Right ventricle myocardium superior (tissue), 1 donor: Measurements from ENCODE around the gene C16orf87. TPM values are rescaled to one million over a fixed set of nuclear protein-coding genes. Genes with fewer than 3 reads are reported as not detected.
A peak's percentile ranks its signal among the peaks of the same experiment; 100 is the strongest.
"Not testable (repeated sequence)": the region's sequence is repeated elsewhere in the genome, so short reads cannot be mapped to it uniquely, and the experiment has no call there.

Source experiments
- ATAC-seq: fragments of 200-7000 bp; cut with Tn5 transposase; one replicate; pipeline ENCODE4 v1.9.1; 2020; ENCODE audit warnings: mild to moderate bottlenecking; ENCODE audit not compliant: poor library complexity
- DNase-seq: peaks from one replicate; pipeline ENCODE4 v3.0.0-alpha.2; 2020
- intact Hi-C: fragments of 100-400 bp; cut with DNase I; formaldehyde crosslinking; loops from one replicate; pipeline ENCODE4 v1.11.2; 2022
- long read RNA-seq: library from polyadenylated mRNA; unstranded; transcript quantifications from one replicate; pipeline ENCODE4 v2.0.0, GENCODE V29; 2021
- total RNA-seq: library from RNA; stranded (reverse); fragmentation: NEBNext Ultra II Directional; extraction: Animal tissue kit (Norgen Biotek cat#: 25700); gene quantifications from one replicate; pipeline ENCODE4 v1.2.1, GENCODE V29; 2021
- donor health status: DM: no; HTN: yes; CAD: no; lungs with severe emphysema.

The C16orf87 gene
- total RNA-seq: 12.9 TPM
- long read RNA-seq, full-length matches to known transcripts: 18 of 21 reads
- long read RNA-seq, partial matches to known transcripts: 0 of 21 reads
- long read RNA-seq, other reads (novel, unspliced or antisense): 3 of 21 reads

DNA sequence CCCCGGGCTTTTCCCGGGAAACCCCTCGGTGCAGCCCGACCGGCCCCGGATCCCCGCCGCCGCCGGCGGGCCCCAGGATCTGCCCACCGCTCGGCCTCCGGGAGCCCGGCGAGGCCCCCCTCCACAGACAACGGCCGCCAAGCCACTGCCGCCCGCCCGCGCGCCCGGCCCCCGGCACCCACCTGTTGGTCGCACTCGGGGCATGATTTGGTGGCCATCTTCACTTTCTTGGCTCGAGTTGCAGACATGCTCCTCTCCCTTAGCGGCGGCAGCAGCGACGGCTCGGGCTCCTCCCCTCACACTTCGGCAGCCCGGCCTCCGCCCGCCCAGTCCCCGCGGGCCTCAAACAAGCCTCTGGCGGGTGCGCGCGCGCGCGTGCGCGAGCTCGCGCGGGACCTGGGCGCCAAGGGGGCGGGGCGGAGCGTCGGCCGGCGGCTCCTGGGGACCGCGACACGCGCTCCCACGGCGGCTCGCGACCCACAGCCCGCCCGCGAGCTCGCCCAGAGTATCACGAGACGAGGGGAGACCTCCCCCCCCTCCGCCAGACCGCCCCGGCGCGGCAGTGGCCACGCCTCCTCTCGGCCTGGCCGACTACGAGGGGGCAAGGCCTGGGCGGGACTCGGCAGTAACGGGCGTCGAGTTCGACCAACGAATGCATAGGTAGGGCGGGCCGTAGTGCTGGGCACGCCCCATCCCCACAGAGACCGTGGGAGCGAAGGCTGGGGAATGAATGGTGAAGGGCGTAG is at the start of gene C16orf87:
Gene C16orf87 (minus strand): TSS at position 279 of the 746 bp plus-strand sequence. CDS start 31 bp downstream, at position 248.
- intact Hi-C loops: no loop called here
- ATAC-seq (peak; percentile 95), DNase-seq (peak; percentile 95)

GRCh38 chr16:46875243-46875642 is 44.3 kb upstream of the C16orf87 start:
- no peak for ATAC-seq

DNA sequence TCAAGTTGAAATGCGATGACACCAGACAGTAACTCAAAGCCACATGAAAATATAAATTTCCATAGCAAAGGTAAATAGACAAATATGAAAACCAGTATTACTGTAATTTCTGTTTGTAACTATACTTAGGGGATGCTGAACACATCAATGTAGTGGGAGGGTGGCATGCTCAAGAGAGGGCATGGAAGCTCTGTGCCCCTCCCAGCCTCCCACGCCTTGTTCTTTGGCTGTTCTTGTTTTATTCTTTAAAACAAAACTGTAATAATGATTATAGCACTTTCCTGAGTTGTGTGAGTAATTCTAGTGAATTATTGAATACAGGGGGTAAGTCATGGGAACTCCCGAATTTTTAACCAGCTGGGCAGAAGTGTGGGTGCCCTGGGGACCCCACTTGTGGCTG is 42.2 kb upstream of the C16orf87 start:
- no peak for DNase-seq
- ATAC-seq: no peak
- intact Hi-C loops: no loop called here

More at GRCh38 chr16:46875243-46875642, 44.3 kb upstream of the C16orf87 start:
- intact Hi-C loops: no loop called here
- DNase-seq: no peak

DNA sequence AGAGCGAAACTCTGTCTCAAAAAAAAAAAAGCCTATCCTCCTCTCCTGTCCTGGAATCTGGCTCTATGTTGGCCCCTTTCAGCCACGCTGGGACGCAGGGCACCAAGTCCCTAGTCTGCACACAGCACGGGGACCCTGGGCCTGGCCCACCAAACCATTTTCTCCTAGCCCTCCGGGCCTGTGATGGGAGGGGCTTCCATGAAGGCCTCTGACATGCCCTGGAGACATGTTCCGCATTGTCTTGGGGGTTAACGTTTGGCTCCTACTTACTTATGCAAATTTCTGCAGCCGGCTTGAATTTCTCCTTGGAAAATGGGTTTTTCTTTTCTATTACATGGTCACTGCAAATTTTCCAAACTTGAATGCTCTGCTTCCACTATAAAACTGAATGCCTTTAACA is 40.6 kb upstream of the C16orf87 start:
- intact Hi-C loops: no loop called here
- ATAC-seq (no peak), DNase-seq (no peak)

DNA sequence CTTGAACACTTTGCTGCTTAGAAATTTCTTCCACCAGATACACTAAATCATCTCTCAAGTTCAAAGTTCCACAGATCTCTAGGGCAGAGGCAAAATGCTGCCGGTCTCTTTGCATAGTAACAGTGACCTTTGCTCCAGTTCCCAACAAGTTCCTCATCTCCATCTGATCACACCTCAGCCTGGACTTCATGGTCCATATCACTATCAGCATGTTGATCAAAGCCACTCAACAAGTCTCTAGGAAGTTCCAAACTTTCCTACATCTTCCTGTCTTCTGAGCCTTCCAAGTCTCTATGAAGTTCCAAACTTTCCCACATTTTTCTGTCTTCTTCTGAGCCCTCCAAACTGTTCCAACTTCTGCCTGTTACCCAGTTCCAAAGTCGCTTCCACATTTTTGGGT is 37.9 kb upstream of the C16orf87 start:
- ATAC-seq, intact Hi-C loops: not testable (repeated sequence)

DNA sequence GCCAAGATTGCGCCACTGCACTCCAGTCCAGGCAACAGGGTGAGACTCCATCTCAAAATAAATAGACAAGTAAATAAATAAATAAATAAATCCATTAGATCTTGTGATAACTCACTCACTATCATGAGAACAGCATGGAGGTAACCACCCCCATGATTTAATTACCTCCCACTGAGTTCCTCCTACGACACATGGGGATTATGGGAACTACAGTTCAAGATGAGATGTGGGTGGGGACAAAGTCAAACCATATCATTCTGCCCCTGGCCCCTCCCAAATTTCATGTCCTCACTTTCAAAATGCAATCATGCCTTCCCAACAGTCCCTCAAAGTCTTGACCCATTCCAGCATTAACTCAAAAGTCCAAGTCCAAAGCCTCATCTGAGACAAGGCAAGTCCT is 36.5 kb upstream of the C16orf87 start:
- intact Hi-C loops, ATAC-seq, DNase-seq: not testable (repeated sequence)

More for the DNA sequence above, 37.9 kb upstream of the C16orf87 start:
- DNase-seq: not testable (repeated sequence)

DNA sequence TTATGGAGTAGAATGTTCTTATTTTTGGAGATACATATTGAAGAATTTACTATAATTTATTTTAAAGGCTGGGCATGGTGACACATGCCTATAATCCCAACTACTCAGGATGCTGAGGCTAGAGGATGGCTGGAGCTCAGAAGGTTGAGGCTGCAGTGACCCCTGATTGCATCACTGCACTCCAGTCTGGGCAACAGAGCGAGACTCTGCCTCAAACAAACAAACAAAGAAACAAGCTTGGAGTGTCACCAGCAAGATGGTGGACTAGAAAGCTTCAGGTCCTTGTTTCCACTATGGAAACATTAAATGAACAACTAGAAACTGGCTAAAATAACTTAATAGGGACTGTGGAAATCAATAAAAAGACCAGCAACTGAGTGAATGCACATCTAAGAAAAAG is 35.3 kb upstream of the C16orf87 start:
- no peak for ATAC-seq
- intact Hi-C loops: no loop called here
- no peak for DNase-seq

DNA sequence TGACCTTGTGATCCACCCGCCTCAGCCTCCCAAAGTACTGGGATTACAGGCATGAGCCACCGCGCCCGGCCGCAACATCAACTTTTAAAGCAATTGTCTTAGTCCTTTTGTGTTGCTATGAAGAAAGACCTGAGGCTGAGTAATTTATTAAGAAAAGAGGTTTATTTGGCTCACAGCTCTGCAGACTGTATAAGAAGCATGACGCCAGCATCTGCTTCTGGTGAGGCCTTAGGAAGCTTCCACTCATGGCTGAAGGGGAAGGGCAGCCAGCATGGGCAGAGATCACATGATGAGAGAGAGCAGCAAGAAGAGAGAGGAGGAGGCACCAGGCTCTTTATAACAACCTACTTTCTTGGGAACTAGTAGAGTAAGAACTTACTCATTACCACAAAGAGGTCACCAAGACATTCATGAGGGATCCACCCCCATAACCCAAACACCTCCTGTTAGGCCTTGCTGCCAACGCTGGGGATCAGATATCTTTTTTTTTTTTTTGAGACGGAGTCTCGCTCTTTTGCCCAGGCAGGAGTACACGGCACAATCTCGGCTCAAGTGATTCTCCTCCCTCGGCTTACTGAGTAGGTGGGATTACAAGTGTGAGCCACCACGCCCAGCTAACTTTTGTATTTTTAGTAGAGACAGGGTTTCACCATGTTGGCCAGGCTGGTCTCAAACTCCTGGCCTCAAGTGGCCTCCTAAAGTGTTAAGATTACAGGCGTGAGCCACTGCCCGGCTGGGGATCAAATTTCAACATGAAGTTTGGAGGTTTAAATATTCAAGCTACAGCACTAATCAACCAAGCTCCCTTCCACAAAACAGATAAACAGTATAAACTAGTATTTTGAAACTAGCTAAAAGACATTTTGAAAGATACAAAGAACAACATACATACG is 31.8 kb upstream of the C16orf87 start:
- intact Hi-C loops: no loop called here
- ATAC-seq (no peak), DNase-seq (no peak)

DNA sequence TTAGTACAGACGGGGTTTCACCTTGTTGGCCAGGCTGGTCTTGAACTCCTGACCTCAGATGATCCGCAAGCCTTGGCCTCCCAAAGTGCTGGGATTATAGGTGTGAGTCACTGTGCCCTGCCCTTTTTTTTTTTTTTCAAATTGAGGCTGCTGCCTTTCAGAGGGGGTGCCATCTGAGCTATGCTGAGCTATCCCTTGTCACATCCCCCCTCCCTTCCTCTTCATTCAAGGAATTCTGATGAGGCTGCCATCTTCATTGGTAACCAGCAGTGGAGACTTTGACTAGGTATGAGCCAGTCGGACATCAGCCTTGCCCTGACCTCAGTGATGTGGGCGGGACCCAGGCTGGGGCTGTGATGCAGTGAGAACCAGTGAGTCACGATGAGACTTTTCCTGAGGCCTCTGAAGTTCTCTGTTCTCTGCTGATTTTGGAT is 28.8 kb upstream of the C16orf87 start:
- intact Hi-C loops: no loop called here
- DNase-seq: no peak
- no peak for ATAC-seq

- DNase-seq: no peak
- no peak for ATAC-seq
- intact Hi-C loops: no loop called here
Observed at GRCh38 chr16:46858151-46858550, 27.2 kb upstream of the C16orf87 start.

DNA sequence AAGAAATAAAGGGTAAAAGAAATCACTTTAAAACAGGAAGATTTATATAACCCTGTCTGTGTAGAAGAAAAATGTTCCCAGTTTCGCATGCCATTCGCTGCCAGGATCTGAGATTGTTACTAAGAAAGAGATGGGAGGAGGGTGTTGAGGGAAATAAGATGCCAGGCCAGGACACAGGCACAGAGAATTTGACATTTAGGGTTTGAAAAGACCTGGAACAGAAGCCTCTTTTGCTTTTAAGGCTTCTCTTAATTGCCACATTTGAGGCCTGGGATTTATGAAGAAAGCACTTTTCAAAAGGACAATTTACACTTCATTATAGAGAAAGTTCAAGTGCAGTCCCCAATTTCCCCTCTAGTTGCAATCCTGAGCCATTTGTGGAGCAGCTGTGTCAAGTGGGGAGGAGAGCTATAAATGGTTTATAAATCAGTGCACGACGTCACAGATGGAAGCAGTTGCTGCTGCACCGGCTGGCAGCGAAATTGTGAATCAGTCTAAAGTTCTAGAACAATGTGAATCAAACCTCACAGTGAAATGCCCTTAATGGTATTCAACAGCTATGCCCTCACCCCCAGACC is 26.5 kb upstream of the C16orf87 start:
- DNase-seq (no peak), ATAC-seq (peak; percentile 63)
- intact Hi-C loops: no loop called here

GRCh38 chr16:46855389-46855788 is 24.4 kb upstream of the C16orf87 start:
- no peak for DNase-seq
- intact Hi-C loops: loop anchor here (2.0 kb wide), 1 partner anchor 51 kb away; no protein-coding TSS in a partner anchor
- ATAC-seq: no peak

DNA sequence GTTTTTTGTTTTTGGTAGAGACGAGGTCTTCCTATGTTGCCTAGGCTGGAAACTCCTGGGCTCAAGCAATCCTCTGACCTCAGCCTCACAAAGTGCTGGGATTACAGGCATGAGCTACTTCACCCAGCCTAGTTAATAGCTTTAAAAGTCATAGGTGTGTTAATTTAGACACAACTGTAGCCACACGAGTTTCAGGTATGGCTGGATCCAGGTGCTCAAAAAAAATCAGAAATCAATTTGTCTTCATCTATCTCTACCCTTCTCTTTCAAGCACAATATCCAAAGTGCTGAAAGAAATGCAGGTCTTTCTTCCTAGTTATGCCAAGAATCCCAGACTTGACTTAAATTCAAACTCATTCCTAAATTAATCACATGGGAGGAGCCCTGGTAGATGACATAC is 23.9 kb upstream of the C16orf87 start:
- no peak for DNase-seq
- no peak for ATAC-seq
- intact Hi-C loops: loop anchor here (2.0 kb wide), 1 partner anchor 52 kb away; no protein-coding TSS in a partner anchor

GRCh38 chr16:46853713-46854443 is 22.9 kb upstream of the C16orf87 start:
- DNase-seq (peak; percentile 83), ATAC-seq (peak; percentile 94)
- intact Hi-C loops: loop anchor here (2.0 kb wide), 1 partner anchor 53 kb away; no protein-coding TSS in a partner anchor

GRCh38 chr16:46852130-46852529 is 21.1 kb upstream of the C16orf87 start:
- no peak for ATAC-seq
- DNase-seq: no peak
- intact Hi-C loops: no loop called here

DNA sequence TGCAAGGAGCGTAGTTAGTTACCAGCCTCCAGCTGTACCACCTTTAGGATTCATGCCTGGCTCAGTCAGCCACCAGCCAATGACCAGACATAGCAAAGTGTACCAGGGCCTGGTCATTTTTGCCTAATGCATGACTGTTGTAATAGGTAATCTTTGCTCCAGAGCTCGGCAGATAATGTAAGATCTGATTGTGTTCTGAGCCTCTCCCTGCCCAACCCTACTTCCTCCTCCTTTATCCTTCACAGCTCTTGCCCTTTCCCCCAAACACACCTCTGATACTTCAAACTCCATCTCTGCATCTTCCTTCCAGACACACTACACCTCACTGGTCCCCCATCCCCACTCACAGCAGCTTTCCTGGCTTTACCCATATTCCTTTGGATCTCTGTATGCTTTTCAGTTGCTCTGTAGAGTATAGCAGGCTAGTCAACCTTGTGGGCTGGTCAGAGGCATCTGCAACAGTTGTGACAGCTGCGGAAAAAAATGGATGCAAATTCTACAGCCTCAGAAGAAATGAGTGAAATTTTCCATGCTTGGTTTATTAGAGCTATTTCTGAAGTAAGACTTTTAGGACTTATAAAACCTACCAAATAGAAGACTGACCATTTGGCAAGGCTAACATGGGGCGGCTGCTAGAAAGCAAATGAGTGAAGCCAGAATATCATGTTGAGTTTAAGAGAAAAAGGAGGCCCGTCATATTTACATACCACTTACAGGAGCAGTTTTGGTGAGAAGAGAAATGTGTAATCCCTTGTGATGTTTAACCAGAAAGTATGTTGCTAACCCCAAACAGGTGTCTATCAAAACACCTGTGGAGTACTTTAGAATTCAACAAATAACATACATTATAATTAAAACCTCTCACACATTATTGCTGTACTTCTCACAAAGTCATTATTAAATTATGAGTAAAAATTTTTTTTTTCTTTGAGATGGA is 19.9 kb upstream of the C16orf87 start:
- DNase-seq: no peak
- ATAC-seq: no peak
- intact Hi-C loops: no loop called here
